Measurements from ENCODE around the gene CMA1. TPM values are rescaled to one million over a fixed set of nuclear protein-coding genes. Genes with fewer than 3 reads are reported as not detected.

CMA1 gene
- total RNA-seq, 6 experiments from 2014 or later: not detected

GRCh38 chr14:24465805-24466204, 42.3 kb downstream of the CMA1 start:
- ATAC-seq: no peak
- intact Hi-C loops (cut with DNase I): no loop called here
- no peak overlapping the region for H3K27ac ChIP-seq
- no peak for DNase-seq
- WGBS (ENCODE audit: insufficient coverage, low coverage, low lambda C conversion rate, missing lambda C conversion rate): 90% methylated on average over 3 of the region's 3 CpGs
- TF ChIP-seq CTCF (IDR thresholded peaks at IDR 0.05): no peak
- TF ChIP-seq POLR2A (IDR thresholded peaks at IDR 0.05): no peak
- no peaks in the 10 kb centered on the region for H3K9me3 ChIP-seq
- H3K4me3 ChIP-seq: no peak overlapping the region
- H3K36me3 ChIP-seq: no peaks in the 10 kb centered on the region
- no peaks in the 10 kb centered on the region for H3K4me1 ChIP-seq
- H3K27me3 ChIP-seq: no peaks in the 10 kb centered on the region

GRCh38 chr14:24465368-24465767, 42.7 kb downstream of the CMA1 start:
- no peak overlapping the region for H3K4me3 ChIP-seq
- 89% methylated on average over 3 of the region's 3 CpGs for WGBS (ENCODE audit: insufficient coverage, low coverage, low lambda C conversion rate, missing lambda C conversion rate)
- no peak for DNase-seq
- no peaks in the 10 kb centered on the region for H3K9me3 ChIP-seq
- TF ChIP-seq POLR2A (IDR thresholded peaks at IDR 0.05) (no peak), CTCF (IDR thresholded peaks at IDR 0.05) (no peak)
- no peaks in the 10 kb centered on the region for H3K4me1 ChIP-seq
- no peak for ATAC-seq
- intact Hi-C loops (cut with DNase I): no loop called here
- H3K36me3 ChIP-seq: no peaks in the 10 kb centered on the region
- H3K27me3 ChIP-seq: no peaks in the 10 kb centered on the region
- no peak overlapping the region for H3K27ac ChIP-seq

GRCh38 chr14:24463884-24464785, 43.9 kb downstream of the CMA1 start:
- Histone ChIP-seq H3K9me3 (no peaks in the 10 kb centered on the region), H3K27ac (no peak overlapping the region), H3K36me3 (no peaks in the 10 kb centered on the region), H3K27me3 (no peaks in the 10 kb centered on the region), H3K4me1 (no peaks in the 10 kb centered on the region), H3K4me3 (no peak overlapping the region)
- WGBS (ENCODE audit: insufficient coverage, low coverage, low lambda C conversion rate, missing lambda C conversion rate): 85% methylated on average over 4 of the region's 4 CpGs
- no peak for DNase-seq
- ATAC-seq: no peak
- intact Hi-C loops (cut with DNase I): no loop called here
- TF ChIP-seq CTCF (IDR thresholded peaks at IDR 0.05): no peak

- no peaks in the 10 kb centered on the region for H3K36me3 ChIP-seq
- H3K27ac ChIP-seq: no peak overlapping the region
- no peaks in the 10 kb centered on the region for H3K27me3 ChIP-seq
- WGBS (ENCODE audit: insufficient coverage, low coverage, low lambda C conversion rate, missing lambda C conversion rate): 67% methylated on average over 5 of the region's 5 CpGs
- H3K9me3 ChIP-seq: no peaks in the 10 kb centered on the region
- ATAC-seq (no peak), DNase-seq (no peak)
- TF ChIP-seq POLR2A (IDR thresholded peaks at IDR 0.05) (no peak), CTCF (IDR thresholded peaks at IDR 0.05) (no peak)
- intact Hi-C loops (cut with DNase I): no loop called here
- no peaks in the 10 kb centered on the region for H3K4me1 ChIP-seq
- H3K4me3 ChIP-seq: no peak overlapping the region
Observed at GRCh38 chr14:24463017-24463883, 44.8 kb downstream of the CMA1 start.
